Liver (tissue), 9 donors: Measurements from ENCODE around the gene PPM1E. TPM values are rescaled to one million over a fixed set of nuclear protein-coding genes. Genes with fewer than 3 reads are reported as not detected.

Source experiments
- DNase-seq: peaks from one replicate; pipeline ENCODE4 v3.0.0-alpha.2; 2017; ENCODE audit warnings: low spot score
- H3K27ac ChIP-seq, 2 donors: one replicate each; pipeline ENCODE4 v1.7.0; 2013; ENCODE audit warnings: inconsistent platforms in 2 of 2, low read length in 2 of 2, control low read depth in 1 of 2, low read depth in 1 of 2, mild to moderate bottlenecking in 1 of 2
- H3K27me3 ChIP-seq, 4 donors: one replicate each; pipeline versions ENCODE4 v1.6.1 to v1.7.0; 2013; ENCODE audit warnings: low read length in 3 of 4, inconsistent platforms in 1 of 4, mild to moderate bottlenecking in 1 of 4, moderate library complexity in 1 of 4; ENCODE audit not compliant: control insufficient read depth in 4 of 4, insufficient read depth in 4 of 4
- H3K36me3 ChIP-seq, 4 donors: one replicate each; pipeline versions ENCODE4 v1.6.1 to v1.7.0; 2013; ENCODE audit warnings: low read length in 3 of 4, mild to moderate bottlenecking in 3 of 4, low read depth in 1 of 4, moderate library complexity in 1 of 4; ENCODE audit not compliant: control insufficient read depth in 4 of 4, insufficient read depth in 3 of 4
- H3K4me1 ChIP-seq, 4 donors: one replicate each; pipeline versions ENCODE4 v1.6.1 to v1.7.0; 2013; ENCODE audit warnings: low read length in 3 of 4, mild to moderate bottlenecking in 3 of 4, moderate library complexity in 1 of 4; ENCODE audit not compliant: control insufficient read depth in 4 of 4, insufficient read depth in 4 of 4
- H3K4me3 ChIP-seq, 3 donors: one replicate each; pipeline versions ENCODE4 v1.6.1 to v1.7.0; 2013; ENCODE audit warnings: low read length in 3 of 3, control low read depth in 1 of 3, low read depth in 1 of 3, mild to moderate bottlenecking in 1 of 3
- H3K9ac ChIP-seq, 2 donors: one replicate each; pipeline ENCODE4 v1.7.0; 2013; ENCODE audit warnings: low read length in 2 of 2, mild to moderate bottlenecking in 2 of 2, moderate library complexity in 2 of 2, control low read depth in 1 of 2, low read depth in 1 of 2
- H3K9me3 ChIP-seq, 4 donors: one replicate each; pipeline versions ENCODE4 v1.6.1 to v1.7.0; 2013; ENCODE audit warnings: low read length in 3 of 4; ENCODE audit not compliant: control insufficient read depth in 4 of 4
- EGR1 ChIP-seq, 2 donors: IDR thresholded peaks; 2 replicates each; pipeline ENCODE4 v1.6.1; 2016 to 2018; ENCODE audit warnings: antibody characterized with exemption in 2 of 2, low read depth in 2 of 2
- FOXA1 ChIP-seq: IDR thresholded peaks from 2 replicates; pipeline ENCODE4 v1.6.1; 2016; ENCODE audit warnings: antibody characterized with exemption
- FOXA2 ChIP-seq: IDR thresholded peaks from 2 replicates; pipeline ENCODE4 v1.6.1; 2016; ENCODE audit warnings: antibody characterized with exemption
- GABPA ChIP-seq, 2 donors: IDR thresholded peaks in 1 of 2; conservative IDR thresholded peaks in 1 of 2; 2 replicates each; pipeline ENCODE4 v1.6.1; 2016; ENCODE audit warnings: antibody characterized with exemption in 2 of 2, mild to moderate bottlenecking in 1 of 2, moderate library complexity in 1 of 2
- HNF4A ChIP-seq, 2 donors: conservative IDR thresholded peaks; 2 replicates each; pipeline ENCODE4 v1.6.1; 2016; ENCODE audit warnings: antibody characterized with exemption in 2 of 2, mild to moderate bottlenecking in 2 of 2
- HNF4G ChIP-seq: IDR thresholded peaks from 2 replicates; pipeline ENCODE4 v1.6.1; 2016; ENCODE audit warnings: antibody characterized with exemption
- JUND ChIP-seq, 2 donors: IDR thresholded peaks; 2 replicates each; pipeline ENCODE4 v1.6.1; 2016; ENCODE audit warnings: antibody characterized with exemption in 2 of 2
- NR2F2 ChIP-seq: IDR thresholded peaks from 2 replicates; pipeline ENCODE4 v1.6.1; 2016; ENCODE audit warnings: antibody characterized with exemption
- RAD21 ChIP-seq, 2 donors: IDR thresholded peaks; 2 replicates each; pipeline ENCODE4 v1.6.1; 2016; ENCODE audit warnings: antibody characterized with exemption in 2 of 2, mild to moderate bottlenecking in 2 of 2
- RXRA ChIP-seq, 2 donors: IDR thresholded peaks; 2 replicates each; pipeline ENCODE4 v1.6.1; 2017 to 2018; ENCODE audit warnings: antibody characterized with exemption in 2 of 2, mild to moderate bottlenecking in 1 of 2
- SP1 ChIP-seq: IDR thresholded peaks from 2 replicates; pipeline ENCODE4 v1.6.1; 2018; ENCODE audit warnings: antibody characterized with exemption, mild to moderate bottlenecking
- TAF1 ChIP-seq: conservative IDR thresholded peaks from 2 replicates; pipeline ENCODE4 v1.6.1; 2016; ENCODE audit warnings: antibody characterized with exemption, mild to moderate bottlenecking
- YY1 ChIP-seq: IDR thresholded peaks from 2 replicates; pipeline ENCODE4 v1.6.1; 2016; ENCODE audit warnings: antibody characterized with exemption, mild to moderate bottlenecking
- ZBTB33 ChIP-seq: IDR thresholded peaks from 2 replicates; pipeline ENCODE4 v1.6.1; 2016; ENCODE audit warnings: antibody characterized with exemption
- polyA plus RNA-seq, 2 donors: library from polyadenylated mRNA; stranded (reverse) in 1 of 2; unstranded in 1 of 2; fragments of 200-250 nt in 1 of 2; fragments of >200 nt in 1 of 2; fragmentation: Nextera tagmentation in 1 of 2; extraction: Ambion mirVana in 1 of 2; gene quantifications; one replicate each; pipeline versions ENCODE4 v1.2.1 to v1.2.3, GENCODE V29; 2013 to 2015
- total RNA-seq, 2 donors: library from RNA; depleted of rRNA; stranded (reverse); fragments of >200 nt; gene quantifications; one replicate each; pipeline ENCODE4 v1.2.3, GENCODE V29; 2014
- TF ChIP-seq, protein P1 (sequence below): IDR thresholded peaks from 2 replicates; pipeline ENCODE4 v1.6.1; 2016; ENCODE audit warnings: antibody characterized with exemption
- TF ChIP-seq, protein P2 (sequence below): IDR thresholded peaks from 2 replicates; pipeline ENCODE4 v1.6.1; 2016; ENCODE audit warnings: antibody characterized with exemption, mild to moderate bottlenecking
- TF ChIP-seq, protein P3 (sequence below): IDR thresholded peaks from 2 replicates; pipeline ENCODE4 v1.6.1; 2016; ENCODE audit warnings: antibody characterized with exemption
- donor health status: healthy.
- donor health status: healthy.
- donor health status: healthy.
- donor health status: healthy.
- donor health status: healthy.

Gene PPM1E
- total and polyA plus RNA-seq, 4 donors = 0.25 to 0.61 (median 0.50) TPM; not detected in 1

- TF ChIP-seq SP1 (no peak), ZBTB33 (no peak)
Observed at GRCh38 chr17:58918072-58918471, 162.4 kb downstream of the PPM1E start (continued).

GRCh38 chr17:58918884-58919283 lies 163.2 kb downstream of the PPM1E start:
- H3K4me1 ChIP-seq = peaks cover 0 to 7% (median under 1%) of the 10 kb centered on the region in 4 donors
- H3K27ac ChIP-seq = no peak overlapping the region
- no peaks in the 10 kb centered on the region for H3K27me3 ChIP-seq
- TF ChIP-seq, protein P1, sequence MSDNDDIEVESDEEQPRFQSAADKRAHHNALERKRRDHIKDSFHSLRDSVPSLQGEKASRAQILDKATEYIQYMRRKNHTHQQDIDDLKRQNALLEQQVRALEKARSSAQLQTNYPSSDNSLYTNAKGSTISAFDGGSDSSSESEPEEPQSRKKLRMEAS = no peak
- TF ChIP-seq TAF1 (no peak), NR2F2 (no peak), EGR1 (IDR thresholded peaks at IDR 0.05; ENCODE audit: low read depth in 2 of 2) (no peak), GABPA (IDR thresholded peaks at IDR 0.05 in 1 of 2, conservative IDR thresholded peaks at IDR 0.05 in 1 of 2) (no peak), YY1 (no peak), RAD21 (IDR thresholded peaks at IDR 0.05) (no peak), HNF4A (conservative IDR thresholded peaks at IDR 0.05) (no peak), HNF4G (no peak)
- TF ChIP-seq, protein P2, sequence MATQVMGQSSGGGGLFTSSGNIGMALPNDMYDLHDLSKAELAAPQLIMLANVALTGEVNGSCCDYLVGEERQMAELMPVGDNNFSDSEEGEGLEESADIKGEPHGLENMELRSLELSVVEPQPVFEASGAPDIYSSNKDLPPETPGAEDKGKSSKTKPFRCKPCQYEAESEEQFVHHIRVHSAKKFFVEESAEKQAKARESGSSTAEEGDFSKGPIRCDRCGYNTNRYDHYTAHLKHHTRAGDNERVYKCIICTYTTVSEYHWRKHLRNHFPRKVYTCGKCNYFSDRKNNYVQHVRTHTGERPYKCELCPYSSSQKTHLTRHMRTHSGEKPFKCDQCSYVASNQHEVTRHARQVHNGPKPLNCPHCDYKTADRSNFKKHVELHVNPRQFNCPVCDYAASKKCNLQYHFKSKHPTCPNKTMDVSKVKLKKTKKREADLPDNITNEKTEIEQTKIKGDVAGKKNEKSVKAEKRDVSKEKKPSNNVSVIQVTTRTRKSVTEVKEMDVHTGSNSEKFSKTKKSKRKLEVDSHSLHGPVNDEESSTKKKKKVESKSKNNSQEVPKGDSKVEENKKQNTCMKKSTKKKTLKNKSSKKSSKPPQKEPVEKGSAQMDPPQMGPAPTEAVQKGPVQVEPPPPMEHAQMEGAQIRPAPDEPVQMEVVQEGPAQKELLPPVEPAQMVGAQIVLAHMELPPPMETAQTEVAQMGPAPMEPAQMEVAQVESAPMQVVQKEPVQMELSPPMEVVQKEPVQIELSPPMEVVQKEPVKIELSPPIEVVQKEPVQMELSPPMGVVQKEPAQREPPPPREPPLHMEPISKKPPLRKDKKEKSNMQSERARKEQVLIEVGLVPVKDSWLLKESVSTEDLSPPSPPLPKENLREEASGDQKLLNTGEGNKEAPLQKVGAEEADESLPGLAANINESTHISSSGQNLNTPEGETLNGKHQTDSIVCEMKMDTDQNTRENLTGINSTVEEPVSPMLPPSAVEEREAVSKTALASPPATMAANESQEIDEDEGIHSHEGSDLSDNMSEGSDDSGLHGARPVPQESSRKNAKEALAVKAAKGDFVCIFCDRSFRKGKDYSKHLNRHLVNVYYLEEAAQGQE = no peak
- TF ChIP-seq, protein P3, sequence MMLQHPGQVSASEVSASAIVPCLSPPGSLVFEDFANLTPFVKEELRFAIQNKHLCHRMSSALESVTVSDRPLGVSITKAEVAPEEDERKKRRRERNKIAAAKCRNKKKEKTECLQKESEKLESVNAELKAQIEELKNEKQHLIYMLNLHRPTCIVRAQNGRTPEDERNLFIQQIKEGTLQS = no peak
- H3K4me3 ChIP-seq = no peak overlapping the region
- DNase-seq = no peak
- no peaks in the 10 kb centered on the region for H3K36me3 ChIP-seq
- H3K9me3 ChIP-seq = no peaks in the 10 kb centered on the region
- H3K9ac ChIP-seq = no peak overlapping the region

DNA sequence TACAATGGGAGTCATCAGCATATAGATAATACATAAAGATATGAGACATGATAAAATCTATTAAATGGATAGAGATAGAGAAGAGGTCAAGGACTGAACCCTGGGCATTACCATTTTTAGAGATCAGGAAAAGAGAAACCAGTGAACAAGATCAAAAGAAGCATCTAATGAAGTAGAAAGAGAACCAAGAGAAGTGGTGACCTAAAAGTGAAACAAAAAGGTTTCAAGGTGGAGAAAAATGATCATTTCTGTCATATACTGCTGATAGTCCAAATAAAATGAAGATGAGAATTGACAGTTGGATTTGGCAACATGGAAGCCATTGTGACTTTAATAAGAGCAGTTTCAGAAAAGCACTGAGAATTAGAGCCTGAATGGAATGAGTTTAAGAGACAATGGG lies 165.1 kb downstream of the PPM1E start:
- Histone ChIP-seq H3K36me3 (no peaks in the 10 kb centered on the region), H3K27ac (no peak overlapping the region), H3K4me3 (no peak overlapping the region), H3K9me3 (no peaks in the 10 kb centered on the region), H3K4me1 (no peaks in the 10 kb centered on the region), H3K27me3 (no peaks in the 10 kb centered on the region), H3K9ac (no peak overlapping the region)
- TF ChIP-seq GABPA (IDR thresholded peaks at IDR 0.05 in 1 of 2, conservative IDR thresholded peaks at IDR 0.05 in 1 of 2) (no peak), FOXA2 (no peak), HNF4G (no peak), SP1 (no peak), FOXA1 (no peak), NR2F2 (no peak), RXRA (IDR thresholded peaks at IDR 0.05) (no peak), EGR1 (IDR thresholded peaks at IDR 0.05; ENCODE audit: low read depth in 2 of 2) (no peak), JUND (IDR thresholded peaks at IDR 0.05) (no peak), RAD21 (IDR thresholded peaks at IDR 0.05) (no peak)
- TF ChIP-seq, protein P2 = no peak
- TF ChIP-seq, protein P1 = no peak
- DNase-seq = no peak
